ENCODE results near the gene SCN5A.

Gene SCN5A

DNA sequence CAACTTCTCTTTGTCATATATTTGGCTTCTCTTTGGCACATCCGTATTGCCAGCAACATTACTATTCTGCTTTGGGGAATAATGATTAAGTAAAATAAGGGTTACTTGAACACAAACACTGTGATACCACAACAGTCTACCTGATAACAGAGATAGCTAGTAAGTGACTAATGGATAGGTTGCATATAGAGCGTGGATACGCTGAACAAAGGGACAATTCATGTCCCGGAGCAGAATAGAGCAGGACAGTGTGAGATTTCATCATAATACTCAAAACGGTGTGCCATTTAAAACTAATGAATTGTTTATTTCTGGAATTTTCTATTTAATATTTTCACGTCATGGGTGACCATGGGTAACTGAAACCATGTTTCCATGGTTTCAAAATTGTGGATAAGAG is 54.1 kb downstream of the SCN5A start:
- DNase-seq (ENCODE audit: insufficient read length, low spot score) (no peak), FAIRE-seq (no peak)
- TF ChIP-seq, protein P1, sequence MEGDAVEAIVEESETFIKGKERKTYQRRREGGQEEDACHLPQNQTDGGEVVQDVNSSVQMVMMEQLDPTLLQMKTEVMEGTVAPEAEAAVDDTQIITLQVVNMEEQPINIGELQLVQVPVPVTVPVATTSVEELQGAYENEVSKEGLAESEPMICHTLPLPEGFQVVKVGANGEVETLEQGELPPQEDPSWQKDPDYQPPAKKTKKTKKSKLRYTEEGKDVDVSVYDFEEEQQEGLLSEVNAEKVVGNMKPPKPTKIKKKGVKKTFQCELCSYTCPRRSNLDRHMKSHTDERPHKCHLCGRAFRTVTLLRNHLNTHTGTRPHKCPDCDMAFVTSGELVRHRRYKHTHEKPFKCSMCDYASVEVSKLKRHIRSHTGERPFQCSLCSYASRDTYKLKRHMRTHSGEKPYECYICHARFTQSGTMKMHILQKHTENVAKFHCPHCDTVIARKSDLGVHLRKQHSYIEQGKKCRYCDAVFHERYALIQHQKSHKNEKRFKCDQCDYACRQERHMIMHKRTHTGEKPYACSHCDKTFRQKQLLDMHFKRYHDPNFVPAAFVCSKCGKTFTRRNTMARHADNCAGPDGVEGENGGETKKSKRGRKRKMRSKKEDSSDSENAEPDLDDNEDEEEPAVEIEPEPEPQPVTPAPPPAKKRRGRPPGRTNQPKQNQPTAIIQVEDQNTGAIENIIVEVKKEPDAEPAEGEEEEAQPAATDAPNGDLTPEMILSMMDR (IDR thresholded peaks at IDR 0.05; ENCODE audit: insufficient read depth, missing control alignments): no peak

DNA sequence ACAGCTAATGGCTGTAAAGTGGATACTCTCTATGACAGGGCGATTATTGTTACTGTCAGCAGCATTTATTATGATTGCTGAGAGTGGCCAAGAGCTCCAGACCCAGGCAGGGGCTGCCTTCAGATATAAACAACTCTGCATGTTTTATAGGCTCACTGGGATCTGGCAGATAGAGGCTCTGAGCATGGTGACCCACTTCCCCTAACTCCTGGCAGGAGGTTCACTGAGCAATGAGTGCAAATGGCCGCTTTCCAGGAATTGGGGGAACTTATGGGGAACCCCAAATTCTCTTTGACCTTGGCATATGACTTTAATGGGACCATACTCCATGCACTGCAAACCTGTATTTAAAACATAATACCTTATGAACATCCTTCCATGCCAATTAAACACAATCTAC is 59.0 kb downstream of the SCN5A start:
- FAIRE-seq (no peak), DNase-seq (ENCODE audit: insufficient read length, low spot score) (no peak)
- TF ChIP-seq, protein P1 (IDR thresholded peaks at IDR 0.05; ENCODE audit: insufficient read depth, missing control alignments): no peak

DNA sequence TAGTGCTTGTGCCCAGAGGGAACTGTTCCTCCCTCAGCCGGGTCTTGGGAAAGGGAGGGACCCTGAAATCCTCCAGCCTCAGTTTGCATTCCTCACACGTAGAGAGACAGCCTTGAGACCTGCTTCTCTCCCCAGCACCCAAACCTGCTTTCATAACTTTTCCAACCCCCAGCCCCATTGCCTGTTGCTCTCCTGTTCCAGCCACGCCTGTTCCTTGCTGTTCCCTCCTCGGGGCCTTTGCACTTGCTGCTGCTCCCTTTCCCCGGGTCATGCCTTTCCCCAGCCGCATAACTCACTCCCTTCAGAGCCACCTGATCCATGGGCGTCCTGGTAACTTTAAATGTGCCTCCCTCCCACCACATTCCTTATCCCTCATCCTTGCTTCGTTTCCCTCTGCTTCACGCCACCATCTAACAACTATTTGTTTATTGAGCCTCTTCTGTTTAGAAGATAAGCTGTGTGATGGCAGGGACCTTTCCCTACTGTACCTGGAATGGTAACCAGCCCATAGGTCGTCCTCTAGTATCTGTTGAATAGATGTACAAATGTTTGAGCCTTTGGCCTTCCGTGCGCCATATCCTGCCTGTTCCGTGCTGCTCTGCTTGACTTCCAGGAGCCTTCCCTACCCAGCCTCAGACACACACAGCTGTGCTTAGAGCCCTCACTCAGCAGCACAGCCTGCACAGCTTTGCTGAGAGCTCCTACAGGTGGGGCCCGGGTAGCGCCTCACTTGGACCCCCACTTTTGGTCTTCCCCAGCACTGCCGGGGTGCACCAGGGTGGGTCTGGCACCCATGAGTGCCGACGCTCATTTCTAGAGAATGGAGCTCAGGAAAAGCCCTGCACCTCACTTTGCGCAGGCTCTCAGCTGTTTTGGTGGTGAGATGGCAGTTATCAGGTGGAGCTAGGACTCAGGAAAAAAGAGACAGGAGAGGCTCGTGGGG is 60.2 kb downstream of the SCN5A start:
- TF ChIP-seq, protein P1 (IDR thresholded peaks at IDR 0.05; ENCODE audit: insufficient read depth, missing control alignments): no peak
- DNase-seq (ENCODE audit: insufficient read length, low spot score) (peak; percentile 2), FAIRE-seq (no peak)

DNA sequence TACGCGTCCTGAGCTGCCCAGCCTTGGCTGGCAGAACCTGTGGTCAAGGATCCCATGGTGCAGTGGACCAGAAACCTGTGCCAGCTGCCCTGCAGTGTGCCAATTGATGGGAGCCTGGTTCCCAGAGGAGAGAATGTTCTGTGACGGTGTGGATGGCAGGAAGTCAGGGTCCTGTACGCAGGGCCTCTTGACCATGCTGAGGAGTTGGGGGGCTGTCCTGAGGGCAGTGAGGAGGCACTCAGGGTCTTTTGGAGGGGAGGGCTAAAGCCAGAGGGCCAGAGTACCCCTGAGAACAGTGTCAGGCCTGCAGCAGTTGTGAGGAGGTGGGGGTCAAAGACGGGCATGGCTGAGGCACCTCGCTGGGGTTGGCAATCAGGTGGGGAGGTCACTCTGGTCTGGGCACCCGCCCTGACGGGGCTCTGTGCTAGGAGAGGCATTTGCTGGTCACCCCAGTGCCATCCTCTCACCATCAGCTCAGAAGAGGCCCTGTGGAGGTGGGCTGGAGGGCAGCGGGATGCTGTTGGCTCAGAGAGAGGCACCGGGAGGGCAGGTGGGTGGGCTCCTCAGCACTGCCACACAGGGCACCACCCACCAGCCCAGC is 61.0 kb downstream of the SCN5A start:
- DNase-seq (ENCODE audit: insufficient read length, low spot score): peak; percentile 2
- no peak for FAIRE-seq
- TF ChIP-seq, protein P1 (IDR thresholded peaks at IDR 0.05; ENCODE audit: insufficient read depth, missing control alignments): no peak

DNA sequence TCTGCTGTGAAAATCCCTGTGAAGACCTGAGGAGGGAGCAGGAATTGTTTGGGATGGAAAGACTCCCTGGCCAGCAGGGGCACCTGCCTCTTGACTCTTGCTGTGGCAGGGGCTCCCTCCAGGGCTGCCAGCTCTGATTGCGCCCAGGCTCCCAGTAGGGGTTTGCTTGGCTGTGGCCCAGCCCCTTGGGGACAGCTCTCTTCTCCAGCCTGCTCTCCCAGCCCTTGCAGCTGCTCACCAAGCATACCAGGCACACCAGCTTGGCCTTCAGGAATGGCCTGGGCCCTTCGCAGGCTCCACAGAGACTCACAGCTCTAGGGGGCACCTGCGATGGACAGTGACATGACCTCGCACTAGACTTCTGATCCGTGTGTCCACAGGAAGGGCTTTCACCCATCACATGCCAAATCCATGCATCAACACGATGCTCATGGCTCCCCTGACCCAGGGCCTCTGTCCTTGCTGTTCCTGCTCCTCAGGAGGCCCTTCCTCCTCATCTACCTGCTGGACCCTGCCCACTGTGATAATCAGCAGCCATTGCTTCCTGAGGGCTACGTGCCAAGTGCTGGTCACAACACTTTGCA is 61.8 kb downstream of the SCN5A start:
- DNase-seq (ENCODE audit: insufficient read length, low spot score): peak; percentile 1
- no peak for FAIRE-seq
- TF ChIP-seq, protein P1 (IDR thresholded peaks at IDR 0.05; ENCODE audit: insufficient read depth, missing control alignments): no peak

DNA sequence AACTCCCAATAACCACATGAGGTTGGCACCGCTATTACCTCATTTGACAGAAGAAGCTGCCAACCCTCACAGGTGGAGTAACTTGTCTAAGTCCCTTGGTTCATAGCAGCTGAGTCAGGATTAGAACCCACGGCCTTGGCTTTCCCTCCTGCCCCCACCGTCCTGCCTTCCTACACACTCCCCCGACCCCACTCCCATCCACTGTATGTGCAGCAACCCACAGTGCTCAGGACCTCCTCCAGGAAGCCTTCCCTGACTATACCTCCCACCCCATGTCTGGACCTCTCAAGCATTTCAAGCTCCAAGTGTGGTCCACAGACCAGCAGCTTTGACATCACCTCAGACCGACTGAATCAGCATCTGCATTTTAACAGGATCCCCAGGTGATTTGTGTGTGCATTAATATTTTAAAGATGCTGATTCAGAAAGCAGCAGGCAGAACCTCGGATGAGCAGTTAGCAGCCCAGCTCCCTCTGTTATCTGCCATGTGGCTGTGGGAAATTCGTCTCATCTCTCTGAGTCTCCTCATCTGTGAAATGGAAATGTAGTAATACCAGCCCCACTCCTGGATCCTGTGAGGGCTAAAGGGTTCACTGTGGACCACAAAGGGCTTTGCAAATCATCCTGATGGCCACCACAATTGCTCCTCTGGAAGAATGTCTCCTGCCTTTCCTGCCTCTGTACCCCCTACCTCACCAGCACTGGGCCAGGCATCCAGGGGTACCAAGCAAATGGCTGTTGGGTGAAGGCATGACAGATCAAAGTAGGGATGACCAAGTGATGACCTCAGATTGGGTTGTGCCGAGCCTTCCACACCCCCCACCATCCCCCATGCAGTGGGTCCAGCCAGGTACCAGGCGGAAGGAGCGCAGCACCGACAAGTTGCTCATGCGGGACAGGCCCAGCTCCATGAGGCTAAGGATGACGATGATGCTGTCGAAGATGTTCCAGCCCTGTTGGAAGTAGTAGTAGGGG is 62.7 kb downstream of the SCN5A start:
- DNase-seq (ENCODE audit: insufficient read length, low spot score) (no peak), FAIRE-seq (no peak)
- TF ChIP-seq, protein P1 (IDR thresholded peaks at IDR 0.05; ENCODE audit: insufficient read depth, missing control alignments): no peak

Data from D721Med (cell line).